ENCODE data around the gene GNE.

Gene GNE

DNA sequence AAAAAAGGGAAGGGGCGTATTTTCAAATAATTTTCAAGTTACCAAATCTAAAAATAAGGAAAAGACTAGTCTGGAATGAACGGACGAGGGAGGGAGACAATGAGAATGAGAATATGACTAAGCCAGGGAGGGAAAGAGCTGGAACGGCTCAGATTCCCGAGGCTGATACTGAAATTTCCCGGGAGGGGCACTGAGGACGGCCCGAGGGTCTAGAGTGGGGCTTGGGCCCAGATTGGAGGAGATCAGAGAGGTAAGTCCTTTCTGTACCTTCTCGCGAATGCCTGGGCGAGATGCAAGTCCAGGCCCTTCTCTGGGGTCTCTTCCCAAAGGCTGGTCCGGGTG, 92.5 kb downstream of the GNE start:
- H3K4me3 ChIP-seq (ENCODE audit: low read depth, low read length), result no peak overlapping the region
- TF ChIP-seq CTCF (IDR thresholded peaks at IDR 0.05; ENCODE audit: borderline replicate concordance, insufficient read depth, low read depth, low read length), result no peak

DNA sequence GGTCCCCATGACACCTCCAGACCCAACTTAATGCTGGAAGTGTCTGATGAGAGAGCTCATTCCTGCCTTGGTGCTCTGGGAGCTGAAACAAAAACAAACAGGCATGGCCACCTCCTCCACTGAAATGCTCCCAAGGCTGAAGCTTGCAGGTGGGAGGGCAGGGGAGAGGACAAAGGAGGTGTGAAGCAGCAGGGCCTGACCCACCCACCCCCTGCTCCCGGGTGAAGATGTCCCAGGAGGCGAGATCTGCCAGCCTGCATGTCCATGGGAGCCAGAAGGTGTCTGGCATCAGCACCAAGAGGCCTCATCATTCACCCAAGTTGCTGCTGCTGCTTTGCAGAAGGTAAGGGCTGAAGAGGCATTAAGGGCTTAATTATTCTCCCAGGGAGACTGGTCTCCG, 93.3 kb downstream of the GNE start:
- TF ChIP-seq CTCF (IDR thresholded peaks at IDR 0.05; ENCODE audit: borderline replicate concordance, insufficient read depth, low read depth, low read length), result no peak
- no peak overlapping the region for H3K4me3 ChIP-seq (ENCODE audit: low read depth, low read length)

Measured in GM12875 (cell line).